ENCODE measurements around the gene GIGYF2. TPM values are rescaled to one million over a fixed set of nuclear protein-coding genes. Genes with fewer than 3 reads are reported as not detected.
A peak's percentile ranks its signal among the peaks of the same experiment; 100 is the strongest.
"Not testable (repeated sequence)": the region's sequence is repeated elsewhere in the genome, so short reads cannot be mapped to it uniquely, and the experiment has no call there.

The GIGYF2 gene
- total RNA-seq, 4 donors from 2014 or later = 66.0 to 106 (median 86.4) TPM

GRCh38 chr2:232688201-232688600, 8.9 kb upstream of the GIGYF2 start:
- H3K9me3 ChIP-seq = peaks cover 0 to 4% (median 0%) of the 10 kb centered on the region in 4 donors
- H3K27me3 ChIP-seq = no peaks in the 10 kb centered on the region
- no peaks in the 10 kb centered on the region for H3K36me3 ChIP-seq
- TF ChIP-seq EP300 (IDR thresholded peaks at IDR 0.05) = no peak
- no peak for TF ChIP-seq POLR2A (IDR thresholded peaks at IDR 0.05)
- TF ChIP-seq, protein P1, sequence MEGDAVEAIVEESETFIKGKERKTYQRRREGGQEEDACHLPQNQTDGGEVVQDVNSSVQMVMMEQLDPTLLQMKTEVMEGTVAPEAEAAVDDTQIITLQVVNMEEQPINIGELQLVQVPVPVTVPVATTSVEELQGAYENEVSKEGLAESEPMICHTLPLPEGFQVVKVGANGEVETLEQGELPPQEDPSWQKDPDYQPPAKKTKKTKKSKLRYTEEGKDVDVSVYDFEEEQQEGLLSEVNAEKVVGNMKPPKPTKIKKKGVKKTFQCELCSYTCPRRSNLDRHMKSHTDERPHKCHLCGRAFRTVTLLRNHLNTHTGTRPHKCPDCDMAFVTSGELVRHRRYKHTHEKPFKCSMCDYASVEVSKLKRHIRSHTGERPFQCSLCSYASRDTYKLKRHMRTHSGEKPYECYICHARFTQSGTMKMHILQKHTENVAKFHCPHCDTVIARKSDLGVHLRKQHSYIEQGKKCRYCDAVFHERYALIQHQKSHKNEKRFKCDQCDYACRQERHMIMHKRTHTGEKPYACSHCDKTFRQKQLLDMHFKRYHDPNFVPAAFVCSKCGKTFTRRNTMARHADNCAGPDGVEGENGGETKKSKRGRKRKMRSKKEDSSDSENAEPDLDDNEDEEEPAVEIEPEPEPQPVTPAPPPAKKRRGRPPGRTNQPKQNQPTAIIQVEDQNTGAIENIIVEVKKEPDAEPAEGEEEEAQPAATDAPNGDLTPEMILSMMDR (IDR thresholded peaks at IDR 0.05) = no peak
- peak in 1 of 2 donors; percentile 22 for DNase-seq (ENCODE audit: low spot score in 2 of 2)
- H3K4me1 ChIP-seq = no peaks in the 10 kb centered on the region
- H3K4me3 ChIP-seq = no peak overlapping the region
- 86 to 87% methylated on average over 7 of the region's 7 CpGs for WGBS, 2 donors
- H3K27ac ChIP-seq = no peak overlapping the region

DNA sequence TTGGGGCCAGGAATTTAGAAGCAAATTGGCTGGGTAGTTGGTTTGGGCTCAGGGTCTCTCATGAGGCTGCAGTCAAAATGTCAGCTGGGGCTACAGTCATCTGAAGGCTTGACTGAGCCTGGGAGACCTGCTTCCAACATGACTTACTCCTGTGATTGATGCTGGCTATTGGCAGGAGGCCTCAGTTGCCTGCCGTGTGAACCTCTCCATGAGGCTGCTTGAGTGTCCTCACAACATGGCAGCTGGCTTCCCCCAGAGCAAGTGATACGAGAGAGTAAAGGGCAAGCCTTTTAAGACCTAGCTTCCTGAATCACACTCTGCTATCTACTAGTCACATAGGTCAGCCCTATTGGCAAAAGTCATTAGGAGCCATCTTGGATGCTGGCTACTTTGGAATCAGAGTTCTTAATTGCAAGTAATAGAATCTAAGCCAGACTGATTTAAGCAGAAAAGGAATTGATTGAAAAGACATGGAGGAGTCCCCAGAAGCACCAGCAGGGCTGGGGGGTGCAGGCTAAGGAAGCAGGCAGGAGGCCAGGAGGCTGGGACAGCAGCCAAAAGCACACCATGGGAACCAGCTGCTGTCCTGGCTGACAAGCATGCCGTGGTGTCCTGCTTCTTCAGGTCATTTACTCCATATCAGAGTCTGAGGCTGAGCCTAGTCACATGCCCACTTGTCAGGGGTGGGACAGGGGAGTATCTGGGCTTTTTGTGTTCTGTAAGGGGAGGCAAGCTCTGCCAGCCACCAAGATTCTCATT, 7.8 kb upstream of the GIGYF2 start:
- no peak overlapping the region for H3K4me3 ChIP-seq
- H3K27me3 ChIP-seq = no peaks in the 10 kb centered on the region
- H3K4me1 ChIP-seq = no peaks in the 10 kb centered on the region
- no peak for DNase-seq (ENCODE audit: low spot score in 2 of 2)
- TF ChIP-seq EP300 (IDR thresholded peaks at IDR 0.05) (no peak), POLR2A (IDR thresholded peaks at IDR 0.05) (no peak)
- TF ChIP-seq, protein P1 (IDR thresholded peaks at IDR 0.05) = no peak
- no peak overlapping the region for H3K27ac ChIP-seq
- peaks cover 0 to 4% (median 0%) of the 10 kb centered on the region in 4 donors for H3K9me3 ChIP-seq
- WGBS, 2 donors = 50 to 55% methylated on average over 3 of the region's 3 CpGs
- no peaks in the 10 kb centered on the region for H3K36me3 ChIP-seq

- not testable (repeated sequence) for H3K27ac ChIP-seq; H3K36me3 ChIP-seq; H3K9me3 ChIP-seq; H3K4me3 ChIP-seq; DNase-seq (ENCODE audit: low spot score in 2 of 2); H3K4me1 ChIP-seq; H3K27me3 ChIP-seq
- 93 to 95% methylated on average over 13 of the region's 13 CpGs for WGBS, 2 donors
Measured at GRCh38 chr2:232691117-232691516, 6.0 kb upstream of the GIGYF2 start.

- no peaks in the 10 kb centered on the region for H3K27me3 ChIP-seq
- no peak overlapping the region for H3K4me3 ChIP-seq
- no peak for DNase-seq (ENCODE audit: low spot score in 2 of 2)
- 84 to 90% methylated on average over 4 of the region's 4 CpGs for WGBS, 2 donors
- H3K36me3 ChIP-seq = no peaks in the 10 kb centered on the region
- no peak for TF ChIP-seq POLR2A (IDR thresholded peaks at IDR 0.05)
- TF ChIP-seq, protein P1 (IDR thresholded peaks at IDR 0.05) = no peak
- TF ChIP-seq EP300 (IDR thresholded peaks at IDR 0.05) = no peak
- H3K4me1 ChIP-seq = peaks cover 0 to 8% (median 4%) of the 10 kb centered on the region in 4 donors
- no peak overlapping the region for H3K27ac ChIP-seq
- H3K9me3 ChIP-seq = peaks cover 0 to 4% (median 0%) of the 10 kb centered on the region in 4 donors
Measured at GRCh38 chr2:232693344-232693743, 3.8 kb upstream of the GIGYF2 start.

- no peaks in the 10 kb centered on the region for H3K9me3 ChIP-seq
- H3K4me1 ChIP-seq = peaks cover 0 to 41% (median 25%) of the 10 kb centered on the region in 4 donors
- DNase-seq (ENCODE audit: low spot score in 2 of 2) = no peak
- no peaks in the 10 kb centered on the region for H3K27me3 ChIP-seq
- H3K27ac ChIP-seq = peak overlapping the region; percentile 91 to 99 (median 95)
- no peaks in the 10 kb centered on the region for H3K36me3 ChIP-seq
- peak overlapping the region; percentile 83 to 94 (median 88) for H3K4me3 ChIP-seq
- TF ChIP-seq POLR2A (IDR thresholded peaks at IDR 0.05) = no peak
- TF ChIP-seq, protein P1 (IDR thresholded peaks at IDR 0.05) = no peak
- no peak for TF ChIP-seq EP300 (IDR thresholded peaks at IDR 0.05)
- WGBS, 2 donors = 42 to 46% methylated on average over 10 of the region's 10 CpGs
Measured at GRCh38 chr2:232696609-232697058, 497 bp upstream of the GIGYF2 start.
